ENCODE measurements around the gene CC2D2A. TPM values are rescaled to one million over a fixed set of nuclear protein-coding genes. Genes with fewer than 3 reads are reported as not detected.

Gene CC2D2A
- total RNA-seq, 1 experiment from 2014 or later, result 3.6 TPM

- ATAC-seq (peak; percentile 95), DNase-seq (ENCODE audit: low read depth, low spot score) (peak; percentile 68)
- peak overlapping the region; percentile 45 to 67 for H3K4me3 ChIP-seq (ENCODE audit: low read depth in 2 of 2, low read length in 2 of 2)
- H3K27ac ChIP-seq (ENCODE audit: low read length), result peak overlapping the region; percentile 69
- TF ChIP-seq TCF7L2 (IDR thresholded peaks at IDR 0.05; ENCODE audit: low read depth, low read length) (no peak), SIN3A (IDR thresholded peaks at IDR 0.05; ENCODE audit: borderline replicate concordance, insufficient read depth, low read depth, low read length) (no peak), REST (IDR thresholded peaks at IDR 0.05; ENCODE audit: insufficient read depth in 1 of 2, low read depth in 2 of 2, low read length in 1 of 2) (no peak), POLR2AphosphoS5 (IDR thresholded peaks at IDR 0.05; ENCODE audit: low read depth, low read length) (no peak)
- TF ChIP-seq, protein P1, sequence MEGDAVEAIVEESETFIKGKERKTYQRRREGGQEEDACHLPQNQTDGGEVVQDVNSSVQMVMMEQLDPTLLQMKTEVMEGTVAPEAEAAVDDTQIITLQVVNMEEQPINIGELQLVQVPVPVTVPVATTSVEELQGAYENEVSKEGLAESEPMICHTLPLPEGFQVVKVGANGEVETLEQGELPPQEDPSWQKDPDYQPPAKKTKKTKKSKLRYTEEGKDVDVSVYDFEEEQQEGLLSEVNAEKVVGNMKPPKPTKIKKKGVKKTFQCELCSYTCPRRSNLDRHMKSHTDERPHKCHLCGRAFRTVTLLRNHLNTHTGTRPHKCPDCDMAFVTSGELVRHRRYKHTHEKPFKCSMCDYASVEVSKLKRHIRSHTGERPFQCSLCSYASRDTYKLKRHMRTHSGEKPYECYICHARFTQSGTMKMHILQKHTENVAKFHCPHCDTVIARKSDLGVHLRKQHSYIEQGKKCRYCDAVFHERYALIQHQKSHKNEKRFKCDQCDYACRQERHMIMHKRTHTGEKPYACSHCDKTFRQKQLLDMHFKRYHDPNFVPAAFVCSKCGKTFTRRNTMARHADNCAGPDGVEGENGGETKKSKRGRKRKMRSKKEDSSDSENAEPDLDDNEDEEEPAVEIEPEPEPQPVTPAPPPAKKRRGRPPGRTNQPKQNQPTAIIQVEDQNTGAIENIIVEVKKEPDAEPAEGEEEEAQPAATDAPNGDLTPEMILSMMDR (IDR thresholded peaks at IDR 0.05), result peak; percentile 66
- no peaks in the 10 kb centered on the region for H3K27me3 ChIP-seq (ENCODE audit: control insufficient read depth, insufficient read depth, low read length)
- CTCF ChIA-PET, result interaction anchor here (0.8 to 1.5 kb wide), 3 partner anchors 143 to 1280 kb away, joined by 3 to 5 read pairs (median 3); no protein-coding TSS in a partner anchor
- intact Hi-C loops (cut with micrococcal nuclease; ENCODE audit: unreplicated experiment) (loop anchor here (1.0 to 5.0 kb wide), 2 partner anchors 171 to 523 kb away; no protein-coding TSS in a partner anchor), in situ Hi-C loops (cut with HindIII; ENCODE audit: low pct_unique_long_range_greater_than_20kb, low sequenced_read_pairs) (no loop called here)
- no peaks in the 10 kb centered on the region for H3K4me1 ChIP-seq (ENCODE audit: control insufficient read depth, insufficient read depth, low read length)
- no peaks in the 10 kb centered on the region for H3K9me3 ChIP-seq (ENCODE audit: control insufficient read depth, insufficient read depth, low read depth, low read length)
- H3K36me3 ChIP-seq (ENCODE audit: control insufficient read depth, insufficient read depth, low read length), result no peaks in the 10 kb centered on the region
- POLR2A ChIA-PET, result no interaction called here
- BruUV-seq (replicated peaks), result no TSS peak
These were observed 9.6 kb downstream of the CC2D2A start for GRCh38 chr4:15479089-15479912.

DNA sequence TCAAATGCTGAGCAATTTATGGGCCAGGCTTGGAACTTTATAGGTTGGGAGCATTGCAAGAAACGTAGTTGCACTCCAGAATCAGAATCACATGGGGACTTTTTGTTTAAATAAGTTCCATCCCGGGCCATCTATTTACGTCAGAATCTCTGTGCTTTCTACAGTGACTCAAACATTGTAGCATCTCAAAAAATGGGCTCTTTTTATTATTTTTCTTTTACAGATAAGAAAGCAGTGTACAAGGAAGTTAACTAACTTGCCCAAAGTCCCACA is 10.2 kb downstream of the CC2D2A start:
- POLR2A ChIA-PET, result no interaction called here
- Histone ChIP-seq H3K4me1 (ENCODE audit: control insufficient read depth, insufficient read depth, low read length) (no peaks in the 10 kb centered on the region), H3K27ac (ENCODE audit: low read length) (peak overlapping the region; percentile 69; the same call in 1 of the 2 replicates), H3K4me3 (ENCODE audit: low read depth in 2 of 2, low read length in 2 of 2) (peak overlapping the region; percentile 45 to 67), H3K36me3 (ENCODE audit: control insufficient read depth, insufficient read depth, low read length) (no peaks in the 10 kb centered on the region), H3K9me3 (ENCODE audit: control insufficient read depth, insufficient read depth, low read depth, low read length) (no peaks in the 10 kb centered on the region), H3K27me3 (ENCODE audit: control insufficient read depth, insufficient read depth, low read length) (no peaks in the 10 kb centered on the region)
- ATAC-seq, result no peak
- CTCF ChIA-PET, result interaction anchor here (0.8 to 1.5 kb wide), 3 partner anchors 142 to 1281 kb away, joined by 3 to 5 read pairs (median 3); no protein-coding TSS in a partner anchor
- BruUV-seq (replicated peaks), result no TSS peak
- no peak for TF ChIP-seq TCF7L2 (IDR thresholded peaks at IDR 0.05; ENCODE audit: low read depth, low read length)
- TF ChIP-seq, protein P1 (IDR thresholded peaks at IDR 0.05), result no peak
- no peak for TF ChIP-seq POLR2AphosphoS5 (IDR thresholded peaks at IDR 0.05; ENCODE audit: low read depth, low read length)
- TF ChIP-seq REST (IDR thresholded peaks at IDR 0.05; ENCODE audit: insufficient read depth in 1 of 2, low read depth in 2 of 2, low read length in 1 of 2), result no peak
- TF ChIP-seq SIN3A (IDR thresholded peaks at IDR 0.05; ENCODE audit: borderline replicate concordance, insufficient read depth, low read depth, low read length), result no peak
- intact Hi-C loops (cut with micrococcal nuclease; ENCODE audit: unreplicated experiment), result loop anchor here (1.0 to 10.0 kb wide), 3 partner anchors 155 to 522 kb away; no protein-coding TSS in a partner anchor
- no peak for DNase-seq (ENCODE audit: low read depth, low spot score)
- in situ Hi-C loops (cut with HindIII; ENCODE audit: low pct_unique_long_range_greater_than_20kb, low sequenced_read_pairs), result no loop called here

Data from Panc1 (cell line).